CD14-positive monocyte (primary cell): ENCODE measurements around the gene SAMD14. TPM values are rescaled to one million over a fixed set of nuclear protein-coding genes. Genes with fewer than 3 reads are reported as not detected.
A peak's percentile ranks its signal among the peaks of the same experiment; 100 is the strongest.

Experiments used
- DNase-seq, 3 donors: peaks; one replicate each; pipeline ENCODE4 v3.0.0-alpha.2; 2011 to 2022
- H2AFZ ChIP-seq: 2 replicates; pipeline ENCODE4 v1.6.0; 2012; ENCODE audit warnings: mild to moderate bottlenecking, low read depth, low read length, inconsistent platforms; ENCODE audit not compliant: insufficient read depth, poor library complexity, severe bottlenecking
- H3K27ac ChIP-seq, 2 donors: 1 replicate in 1 of 2; 2 replicates in 1 of 2; pipeline ENCODE4 v1.5.1; 2012 to 2013; ENCODE audit warnings: low read length in 2 of 2, control low read depth in 1 of 2, inconsistent platforms in 1 of 2, low read depth in 1 of 2, mild to moderate bottlenecking in 1 of 2
- H3K27me3 ChIP-seq, 2 donors: one replicate each; pipeline versions ENCODE4 v1.6.0 to v1.6.1; 2011 to 2013; ENCODE audit warnings: low read length in 2 of 2; ENCODE audit not compliant: control insufficient read depth in 2 of 2, insufficient read depth in 2 of 2
- H3K36me3 ChIP-seq, 2 donors: replicated peaks in 1 of 2; 1 replicate in 1 of 2; 2 replicates in 1 of 2; pipeline versions ENCODE4 v1.5.1 to v1.6.1; 2012 to 2013; ENCODE audit warnings: low read length in 2 of 2, control low read depth in 1 of 2, inconsistent platforms in 1 of 2, mild to moderate bottlenecking in 1 of 2; ENCODE audit not compliant: insufficient read depth in 2 of 2, control insufficient read depth in 1 of 2
- H3K4me1 ChIP-seq, 2 donors: 1 replicate in 1 of 2; 2 replicates in 1 of 2; pipeline versions ENCODE4 v1.5.1 to v1.6.1; 2012 to 2013; ENCODE audit warnings: low read length in 2 of 2, control low read depth in 1 of 2, inconsistent platforms in 1 of 2, mild to moderate bottlenecking in 1 of 2, moderate library complexity in 1 of 2; ENCODE audit not compliant: insufficient read depth in 2 of 2, control insufficient read depth in 1 of 2
- H3K4me2 ChIP-seq: replicated peaks from 2 replicates; pipeline ENCODE3; 2012; ENCODE audit warnings: low read length, moderate library complexity, mild to moderate bottlenecking; ENCODE audit not compliant: poor library complexity, severe bottlenecking; ENCODE audit errors: extremely low read depth
- H3K4me3 ChIP-seq, 3 experiments: fragments of 200-600 bp in 1 of 3; sonication (generic) in 1 of 3; replicated peaks in 1 of 3; 1 replicate in 2 of 3; 2 replicates in 1 of 3; pipeline ENCODE4 v1.5.1; 2011 to 2013; ENCODE audit warnings: low read length in 3 of 3, mild to moderate bottlenecking in 3 of 3, control low read depth in 2 of 3, low read depth in 2 of 3, inconsistent platforms in 1 of 3, moderate library complexity in 1 of 3
- H3K79me2 ChIP-seq: 2 replicates; pipeline ENCODE4 v1.6.0; 2012; ENCODE audit warnings: mild to moderate bottlenecking, control low read depth, inconsistent platforms, low read length, moderate library complexity; ENCODE audit not compliant: insufficient read depth
- H3K9ac ChIP-seq: 2 replicates; pipeline ENCODE4 v1.6.0; 2017; ENCODE audit warnings: low read length, mild to moderate bottlenecking; ENCODE audit not compliant: insufficient read depth, poor library complexity, severe bottlenecking
- H3K9me3 ChIP-seq, 2 donors: replicated peaks in 1 of 2; 1 replicate in 1 of 2; 2 replicates in 1 of 2; pipeline versions ENCODE4 v1.5.1 to v1.6.1; 2012 to 2013; ENCODE audit warnings: low read length in 2 of 2, control low read depth in 1 of 2; ENCODE audit not compliant: control insufficient read depth in 1 of 2, insufficient read depth in 1 of 2
- H4K20me1 ChIP-seq: 2 replicates; pipeline ENCODE4 v1.6.0; 2012; ENCODE audit warnings: mild to moderate bottlenecking, low read length, control low read depth, moderate library complexity; ENCODE audit not compliant: insufficient read depth
- H3K27ac Mint-ChIP-seq, 7 donors: one replicate each; pipeline ENCODE4 v1.8.0; 2020; ENCODE audit warnings: mild to moderate bottlenecking in 7 of 7, mixed read lengths in 7 of 7, moderate library complexity in 6 of 7, inconsistent platforms in 2 of 7
- H3K27me3 Mint-ChIP-seq, 3 donors: one replicate each; pipeline ENCODE4 v1.8.0; 2021 to 2022; ENCODE audit warnings: low read depth in 3 of 3, mild to moderate bottlenecking in 3 of 3, mixed read lengths in 3 of 3, moderate library complexity in 3 of 3, inconsistent platforms in 1 of 3
- H3K36me3 Mint-ChIP-seq, 2 donors: one replicate each; pipeline ENCODE4 v1.8.0; 2020; ENCODE audit warnings: mixed read lengths in 2 of 2, inconsistent platforms in 1 of 2, mild to moderate bottlenecking in 1 of 2
- H3K4me1 Mint-ChIP-seq: one replicate; pipeline ENCODE4 v1.8.0; 2020; ENCODE audit warnings: mild to moderate bottlenecking, mixed read lengths
- H3K4me3 Mint-ChIP-seq, 2 donors: one replicate each; pipeline ENCODE4 v1.8.0; 2020; ENCODE audit warnings: mild to moderate bottlenecking in 2 of 2, mixed read lengths in 2 of 2, moderate library complexity in 1 of 2
- H3K9me3 Mint-ChIP-seq, 7 donors: one replicate each; pipeline ENCODE4 v1.8.0; 2020 to 2022; ENCODE audit warnings: mixed read lengths in 7 of 7, mild to moderate bottlenecking in 6 of 7, moderate library complexity in 6 of 7, inconsistent platforms in 2 of 7
- WGBS: methylation state at CpG from one replicate; pipeline ENCODE4 v1.1.5; 2013; ENCODE audit warnings: missing lambda C conversion rate; ENCODE audit not compliant: insufficient coverage; 5-methylcytosine and 5-hydroxymethylcytosine counted together
- intact Hi-C, 2 donors: fragments of 100-400 bp; cut with micrococcal nuclease; formaldehyde crosslinking; loops; one replicate each; pipeline versions ENCODE4 v1.15.0 to v1.15.1; 2023
- polyA plus RNA-seq, 3 donors: library from polyadenylated mRNA; depleted of rRNA in 1 of 3; unstranded in 2 of 3; stranded (reverse) in 1 of 3; fragments of 300-500 nt in 2 of 3; fragments of >200 nt in 1 of 3; fragmentation: Illumina TruSeq in 2 of 3; gene quantifications; 1 replicate in 2 of 3; 2 replicates in 1 of 3; pipeline ENCODE4 v1.2.3, GENCODE V29; 2012 to 2021
- TF ChIP-seq, protein P1 (sequence below): fragments of 200-600 bp; IDR thresholded peaks from one replicate; pipeline ENCODE4 v1.8.0; 2022; ENCODE audit warnings: antibody characterized with exemption, mild to moderate bottlenecking

Gene SAMD14
- polyA plus RNA-seq, 3 donors = 0.09 TPM; not detected in 2

DNA sequence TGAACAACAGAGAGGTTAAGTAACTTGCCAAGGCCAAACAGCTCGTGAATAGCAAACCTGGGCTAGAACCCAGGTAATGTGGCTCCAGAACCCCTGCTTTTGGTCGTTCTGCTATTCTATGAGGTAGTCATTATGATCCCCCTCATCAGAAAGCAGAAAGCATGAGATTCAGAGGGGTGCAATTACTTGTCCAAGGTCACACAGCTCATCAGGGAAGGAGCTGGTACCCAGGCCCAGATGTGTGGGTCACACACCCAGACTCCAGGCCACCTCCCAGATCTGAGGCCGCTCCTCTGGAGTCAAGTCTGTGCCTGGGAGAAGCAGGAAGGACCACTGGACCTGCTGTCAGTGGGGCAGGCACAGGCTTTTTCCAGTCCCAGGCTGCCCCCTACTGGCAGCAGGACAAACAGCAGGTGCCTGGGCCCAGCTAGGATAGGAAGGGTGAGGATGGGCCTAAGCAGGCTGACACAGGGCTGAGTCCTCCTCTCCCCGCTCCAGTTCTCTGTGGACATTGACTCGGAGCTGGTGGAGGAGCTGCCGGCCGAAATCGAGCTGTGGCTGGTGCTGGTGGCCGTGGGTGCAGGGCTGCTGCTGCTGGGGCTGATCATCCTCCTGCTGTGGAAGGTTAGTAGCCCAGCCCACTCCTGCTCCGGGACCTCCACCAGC lies 42.6 kb downstream of the SAMD14 start:
- no peaks in the 10 kb centered on the region for H3K4me1 ChIP-seq
- H3K9me3 Mint-ChIP-seq = peaks cover 0 to 3% (median 0%) of the 10 kb centered on the region in 7 donors
- WGBS = 62% methylated on average over 10 of the region's 10 CpGs
- TF ChIP-seq, protein P1, sequence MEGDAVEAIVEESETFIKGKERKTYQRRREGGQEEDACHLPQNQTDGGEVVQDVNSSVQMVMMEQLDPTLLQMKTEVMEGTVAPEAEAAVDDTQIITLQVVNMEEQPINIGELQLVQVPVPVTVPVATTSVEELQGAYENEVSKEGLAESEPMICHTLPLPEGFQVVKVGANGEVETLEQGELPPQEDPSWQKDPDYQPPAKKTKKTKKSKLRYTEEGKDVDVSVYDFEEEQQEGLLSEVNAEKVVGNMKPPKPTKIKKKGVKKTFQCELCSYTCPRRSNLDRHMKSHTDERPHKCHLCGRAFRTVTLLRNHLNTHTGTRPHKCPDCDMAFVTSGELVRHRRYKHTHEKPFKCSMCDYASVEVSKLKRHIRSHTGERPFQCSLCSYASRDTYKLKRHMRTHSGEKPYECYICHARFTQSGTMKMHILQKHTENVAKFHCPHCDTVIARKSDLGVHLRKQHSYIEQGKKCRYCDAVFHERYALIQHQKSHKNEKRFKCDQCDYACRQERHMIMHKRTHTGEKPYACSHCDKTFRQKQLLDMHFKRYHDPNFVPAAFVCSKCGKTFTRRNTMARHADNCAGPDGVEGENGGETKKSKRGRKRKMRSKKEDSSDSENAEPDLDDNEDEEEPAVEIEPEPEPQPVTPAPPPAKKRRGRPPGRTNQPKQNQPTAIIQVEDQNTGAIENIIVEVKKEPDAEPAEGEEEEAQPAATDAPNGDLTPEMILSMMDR = peak; percentile 97
- no peaks in the 10 kb centered on the region for H3K4me1 Mint-ChIP-seq
- H3K27me3 Mint-ChIP-seq = peaks cover 4 to 11% (median 10%) of the 10 kb centered on the region in 3 donors
- H3K27ac ChIP-seq = no peak overlapping the region
- no peaks in the 10 kb centered on the region for H3K36me3 ChIP-seq
- H3K9ac ChIP-seq = no peak overlapping the region
- no peak overlapping the region for H3K4me2 ChIP-seq
- H4K20me1 ChIP-seq = no peaks in the 10 kb centered on the region
- H3K27me3 ChIP-seq = no peaks in the 10 kb centered on the region
- no peak overlapping the region for H2AFZ ChIP-seq
- H3K79me2 ChIP-seq = no peaks in the 10 kb centered on the region
- intact Hi-C loops = loop anchor here (1.0 to 2.0 kb wide), 2 partner anchors 61 kb away; no protein-coding TSS in a partner anchor
- no peak overlapping the region for H3K4me3 Mint-ChIP-seq
- no peaks in the 10 kb centered on the region for H3K36me3 Mint-ChIP-seq
- H3K27ac Mint-ChIP-seq = no peak overlapping the region
- no peaks in the 10 kb centered on the region for H3K9me3 ChIP-seq
- H3K4me3 ChIP-seq = no peak overlapping the region
- DNase-seq = peak; percentile 50 to 66 (median 57)

DNA sequence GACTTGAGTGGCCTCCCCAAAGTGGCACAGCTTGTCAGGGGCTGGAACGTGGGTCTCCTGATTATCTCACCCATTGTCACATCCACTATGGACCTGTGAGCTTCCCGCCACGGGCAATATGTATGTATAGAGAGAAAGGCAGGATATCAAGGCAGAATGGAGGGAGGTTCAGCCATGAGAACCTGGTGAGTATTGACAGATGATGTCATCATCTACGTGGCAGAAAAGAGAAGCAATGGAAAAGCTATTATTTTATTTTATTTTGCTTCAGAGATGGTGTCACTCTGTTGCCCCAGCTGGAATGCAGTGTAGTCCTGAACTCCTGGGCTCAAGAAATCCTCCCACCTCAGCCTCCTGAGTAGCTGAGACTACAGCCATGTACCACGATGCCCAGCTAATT lies 48.2 kb downstream of the SAMD14 start:
- TF ChIP-seq, protein P1 = no peak
- Mint-ChIP-seq H3K36me3 (no peaks in the 10 kb centered on the region), H3K27me3 (peaks cover 4 to 8% (median 6%) of the 10 kb centered on the region in 3 donors), H3K4me1 (no peaks in the 10 kb centered on the region), H3K9me3 (peaks cover 0 to 3% (median 0%) of the 10 kb centered on the region in 7 donors), H3K4me3 (no peak overlapping the region), H3K27ac (no peak overlapping the region)
- Histone ChIP-seq H3K9ac (no peak overlapping the region), H3K27ac (no peak overlapping the region), H3K4me3 (no peak overlapping the region), H3K4me2 (no peak overlapping the region), H3K36me3 (no peaks in the 10 kb centered on the region), H3K79me2 (no peaks in the 10 kb centered on the region), H3K27me3 (no peaks in the 10 kb centered on the region), H3K9me3 (no peaks in the 10 kb centered on the region), H3K4me1 (no peaks in the 10 kb centered on the region), H2AFZ (no peak overlapping the region), H4K20me1 (no peaks in the 10 kb centered on the region)
- intact Hi-C loops = no loop called here
- no peak for DNase-seq
- WGBS = 100% methylated on average over 2 of the region's 5 CpGs
